ENCODE results near the gene BCL11A.

GRCh38 chr2:60469536-60470317, 83.7 kb downstream of the BCL11A start:
- no peak for TF ChIP-seq CTCF (IDR thresholded peaks at IDR 0.05)
- no peak for TF ChIP-seq POLR2A (IDR thresholded peaks at IDR 0.05)
